ENCODE measurements around the gene CCT7.

Gene CCT7

DNA sequence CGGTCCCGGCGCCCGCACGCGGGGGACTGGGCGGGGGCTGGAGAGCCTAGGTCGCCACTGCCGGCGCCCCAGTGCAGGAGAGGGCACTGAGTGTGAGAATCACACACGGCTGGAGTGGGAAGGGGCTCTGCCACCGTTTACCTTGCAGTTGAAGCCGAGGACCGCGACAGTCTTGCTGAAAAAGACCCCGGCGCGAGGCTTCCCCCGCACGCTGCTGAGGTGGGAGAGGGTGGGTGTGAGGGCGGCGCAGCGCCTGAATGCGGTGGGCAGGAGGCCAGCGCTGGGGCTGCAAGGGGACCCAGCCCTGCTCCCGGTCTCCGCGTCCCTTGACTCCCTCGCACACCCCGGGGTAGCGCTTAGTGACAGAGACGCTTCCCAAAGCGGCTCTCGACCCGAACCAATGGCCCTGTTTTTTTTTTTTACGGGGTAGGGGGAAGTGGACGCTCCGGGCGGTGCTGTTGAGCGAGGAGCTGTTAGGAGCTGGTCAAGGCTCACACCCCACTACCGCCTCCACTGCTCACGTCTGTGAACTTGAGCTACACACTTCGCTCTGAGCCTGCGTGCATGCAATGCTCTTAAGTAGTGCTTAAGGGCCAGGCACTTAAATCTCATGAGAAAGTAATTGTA, 30.9 kb upstream of the CCT7 start:
- no peak for DNase-seq (ENCODE audit: low read depth)
- H3K4me3 ChIP-seq (ENCODE audit: low read depth, low read length): no peak overlapping the region
- TF ChIP-seq, protein P1, sequence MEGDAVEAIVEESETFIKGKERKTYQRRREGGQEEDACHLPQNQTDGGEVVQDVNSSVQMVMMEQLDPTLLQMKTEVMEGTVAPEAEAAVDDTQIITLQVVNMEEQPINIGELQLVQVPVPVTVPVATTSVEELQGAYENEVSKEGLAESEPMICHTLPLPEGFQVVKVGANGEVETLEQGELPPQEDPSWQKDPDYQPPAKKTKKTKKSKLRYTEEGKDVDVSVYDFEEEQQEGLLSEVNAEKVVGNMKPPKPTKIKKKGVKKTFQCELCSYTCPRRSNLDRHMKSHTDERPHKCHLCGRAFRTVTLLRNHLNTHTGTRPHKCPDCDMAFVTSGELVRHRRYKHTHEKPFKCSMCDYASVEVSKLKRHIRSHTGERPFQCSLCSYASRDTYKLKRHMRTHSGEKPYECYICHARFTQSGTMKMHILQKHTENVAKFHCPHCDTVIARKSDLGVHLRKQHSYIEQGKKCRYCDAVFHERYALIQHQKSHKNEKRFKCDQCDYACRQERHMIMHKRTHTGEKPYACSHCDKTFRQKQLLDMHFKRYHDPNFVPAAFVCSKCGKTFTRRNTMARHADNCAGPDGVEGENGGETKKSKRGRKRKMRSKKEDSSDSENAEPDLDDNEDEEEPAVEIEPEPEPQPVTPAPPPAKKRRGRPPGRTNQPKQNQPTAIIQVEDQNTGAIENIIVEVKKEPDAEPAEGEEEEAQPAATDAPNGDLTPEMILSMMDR (IDR thresholded peaks at IDR 0.05; ENCODE audit: control insufficient read depth, extremely low read depth, insufficient read depth): no peak

DNA sequence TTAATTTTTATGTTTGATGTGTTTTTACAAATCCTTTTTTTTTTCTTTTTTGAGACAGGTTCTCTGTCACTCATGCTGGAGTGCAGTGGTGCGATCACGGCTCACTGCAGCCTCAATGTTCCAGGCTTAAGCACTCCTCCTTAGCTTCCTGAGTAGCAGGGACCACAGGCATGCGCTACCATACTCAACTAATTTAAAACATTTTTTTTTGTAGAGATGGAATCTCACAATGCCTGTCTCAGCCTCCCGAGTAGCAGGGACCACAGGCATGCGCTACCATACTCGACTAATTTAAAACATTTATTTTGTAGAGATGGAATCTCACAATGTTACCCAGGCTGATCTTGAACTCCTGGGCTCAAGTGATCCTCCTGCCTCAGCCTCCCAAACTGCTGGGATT, 28.5 kb upstream of the CCT7 start:
- H3K4me3 ChIP-seq (ENCODE audit: low read depth, low read length): no peak overlapping the region
- DNase-seq (ENCODE audit: low read depth): no peak
- TF ChIP-seq, protein P1 (IDR thresholded peaks at IDR 0.05; ENCODE audit: control insufficient read depth, extremely low read depth, insufficient read depth): no peak

DNA sequence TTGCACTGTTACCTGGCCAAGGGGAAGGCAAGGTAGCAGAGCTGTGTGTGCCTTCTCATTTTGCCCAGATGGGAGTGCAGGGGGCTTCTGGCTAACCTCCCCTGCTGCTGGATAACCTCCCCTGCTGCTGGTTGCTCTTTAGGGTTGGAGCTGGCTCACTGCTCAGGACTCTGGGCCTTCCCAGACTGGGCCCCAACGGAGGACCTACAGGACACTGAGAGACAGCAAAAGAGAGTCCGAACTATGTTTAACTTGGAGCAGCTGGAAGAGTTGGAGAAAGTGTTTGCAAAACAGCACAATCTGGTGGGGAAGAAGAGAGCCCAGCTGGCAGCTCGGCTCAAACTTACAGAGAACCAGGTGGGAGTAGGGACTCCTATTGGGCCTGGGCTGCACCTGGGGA, 25.9 kb upstream of the CCT7 start:
- no peak overlapping the region for H3K4me3 ChIP-seq (ENCODE audit: low read depth, low read length)
- DNase-seq (ENCODE audit: low read depth): no peak
- TF ChIP-seq, protein P1 (IDR thresholded peaks at IDR 0.05; ENCODE audit: control insufficient read depth, extremely low read depth, insufficient read depth): no peak

DNA sequence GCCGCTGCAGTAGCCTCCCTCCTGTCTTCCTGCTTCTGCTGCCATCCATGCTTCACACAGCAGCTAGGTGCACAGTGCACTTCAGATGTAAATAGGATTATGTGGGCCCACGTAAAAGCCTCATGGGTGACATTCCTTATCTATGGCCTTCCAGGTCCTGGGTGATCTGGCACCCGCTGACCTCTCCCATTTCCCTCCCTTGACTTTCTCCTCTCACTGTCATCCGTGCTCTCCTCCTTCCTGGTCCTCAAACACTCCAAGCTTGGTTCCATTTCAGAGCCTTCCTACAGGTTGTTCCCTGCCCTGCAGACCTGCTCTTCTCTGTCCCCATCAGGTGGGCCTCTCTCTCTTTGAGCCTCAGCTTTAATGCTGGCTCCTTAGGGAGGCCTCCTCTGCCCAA, 24.1 kb upstream of the CCT7 start:
- TF ChIP-seq, protein P1 (IDR thresholded peaks at IDR 0.05; ENCODE audit: control insufficient read depth, extremely low read depth, insufficient read depth): no peak
- DNase-seq (ENCODE audit: low read depth): no peak
- no peak overlapping the region for H3K4me3 ChIP-seq (ENCODE audit: low read depth, low read length)

DNA sequence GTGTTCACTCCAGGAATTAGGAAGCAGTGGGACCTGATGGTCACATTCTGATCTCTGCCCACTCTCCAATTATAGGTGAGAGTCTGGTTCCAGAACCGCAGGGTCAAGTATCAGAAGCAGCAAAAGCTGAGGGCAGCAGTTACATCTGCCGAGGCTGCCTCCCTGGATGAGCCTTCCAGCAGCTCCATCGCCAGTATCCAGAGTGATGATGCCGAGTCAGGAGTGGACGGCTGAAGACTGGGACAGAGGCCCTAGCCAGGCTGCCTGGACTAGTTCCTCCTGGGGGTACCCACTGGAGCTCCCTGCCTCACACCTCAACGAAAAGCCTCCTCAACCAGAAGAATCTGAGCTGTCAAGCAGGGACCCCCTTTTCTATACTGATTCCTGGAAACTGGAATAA, 23.4 kb upstream of the CCT7 start:
- no peak for DNase-seq (ENCODE audit: low read depth)
- TF ChIP-seq, protein P1 (IDR thresholded peaks at IDR 0.05; ENCODE audit: control insufficient read depth, extremely low read depth, insufficient read depth): no peak
- no peak overlapping the region for H3K4me3 ChIP-seq (ENCODE audit: low read depth, low read length)

DNA sequence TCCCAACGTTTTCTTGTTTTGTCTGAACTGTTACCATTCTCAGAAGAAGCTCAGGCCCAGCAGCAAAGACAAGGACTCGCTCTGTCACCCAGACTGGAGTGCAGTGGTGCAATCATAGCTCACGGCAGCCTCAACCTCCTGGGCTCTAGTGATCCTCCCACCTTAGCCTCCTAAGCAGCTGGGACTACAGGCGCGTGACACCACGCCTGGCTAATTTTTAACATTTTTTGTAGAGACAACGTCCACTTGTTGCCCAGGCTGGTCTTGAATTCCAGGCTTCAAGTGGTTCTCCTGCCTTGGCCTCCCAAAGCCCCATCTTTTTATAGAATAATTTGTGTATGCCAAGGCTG, 22.0 kb upstream of the CCT7 start:
- no peak overlapping the region for H3K4me3 ChIP-seq (ENCODE audit: low read depth, low read length)
- TF ChIP-seq, protein P1 (IDR thresholded peaks at IDR 0.05; ENCODE audit: control insufficient read depth, extremely low read depth, insufficient read depth): no peak
- DNase-seq (ENCODE audit: low read depth): no peak

DNA sequence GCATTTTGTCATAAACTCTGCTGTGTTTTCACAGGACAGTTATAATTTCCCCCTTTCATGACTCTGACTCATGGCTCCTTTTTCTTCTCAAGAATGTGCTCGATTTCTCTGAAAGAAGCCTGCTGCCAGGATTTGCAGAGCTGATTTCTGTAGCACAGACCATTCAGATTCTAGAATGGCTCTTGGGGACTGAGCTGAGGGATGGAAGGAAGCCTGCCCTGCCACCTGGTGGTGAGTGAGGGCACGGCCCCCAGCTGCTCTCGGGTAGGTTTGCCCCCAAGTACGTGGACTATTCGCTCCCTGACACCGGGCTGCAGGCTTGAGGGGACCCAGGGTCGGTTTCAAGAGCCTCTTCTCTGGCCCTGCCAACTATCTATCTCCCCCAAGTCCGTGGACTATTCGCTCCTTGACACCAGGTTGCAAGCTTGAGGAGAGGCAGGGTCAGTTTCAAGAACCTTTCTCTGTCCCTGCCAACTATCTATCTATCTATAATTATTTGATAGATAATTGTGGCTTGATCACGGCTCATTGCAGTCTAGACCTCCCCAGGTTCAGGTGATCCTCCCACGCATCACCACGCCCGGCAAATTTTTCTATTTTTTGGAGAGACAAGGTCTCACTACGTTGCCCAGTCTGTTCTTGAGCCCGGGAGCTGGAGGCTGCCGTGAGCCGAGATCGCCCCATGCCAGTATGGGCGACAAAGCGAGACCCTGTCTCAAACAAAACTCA, 21.5 kb upstream of the CCT7 start:
- H3K4me3 ChIP-seq (ENCODE audit: low read depth, low read length): no peak overlapping the region
- TF ChIP-seq, protein P1 (IDR thresholded peaks at IDR 0.05; ENCODE audit: control insufficient read depth, extremely low read depth, insufficient read depth): peak; percentile 61
- DNase-seq (ENCODE audit: low read depth): peak; percentile 7
